ENCODE data around the gene PPP1R12C. TPM values are rescaled to one million over a fixed set of nuclear protein-coding genes. Genes with fewer than 3 reads are reported as not detected.

The PPP1R12C gene
- total RNA-seq, 1 donor from 2014 or later: 219 TPM

DNA sequence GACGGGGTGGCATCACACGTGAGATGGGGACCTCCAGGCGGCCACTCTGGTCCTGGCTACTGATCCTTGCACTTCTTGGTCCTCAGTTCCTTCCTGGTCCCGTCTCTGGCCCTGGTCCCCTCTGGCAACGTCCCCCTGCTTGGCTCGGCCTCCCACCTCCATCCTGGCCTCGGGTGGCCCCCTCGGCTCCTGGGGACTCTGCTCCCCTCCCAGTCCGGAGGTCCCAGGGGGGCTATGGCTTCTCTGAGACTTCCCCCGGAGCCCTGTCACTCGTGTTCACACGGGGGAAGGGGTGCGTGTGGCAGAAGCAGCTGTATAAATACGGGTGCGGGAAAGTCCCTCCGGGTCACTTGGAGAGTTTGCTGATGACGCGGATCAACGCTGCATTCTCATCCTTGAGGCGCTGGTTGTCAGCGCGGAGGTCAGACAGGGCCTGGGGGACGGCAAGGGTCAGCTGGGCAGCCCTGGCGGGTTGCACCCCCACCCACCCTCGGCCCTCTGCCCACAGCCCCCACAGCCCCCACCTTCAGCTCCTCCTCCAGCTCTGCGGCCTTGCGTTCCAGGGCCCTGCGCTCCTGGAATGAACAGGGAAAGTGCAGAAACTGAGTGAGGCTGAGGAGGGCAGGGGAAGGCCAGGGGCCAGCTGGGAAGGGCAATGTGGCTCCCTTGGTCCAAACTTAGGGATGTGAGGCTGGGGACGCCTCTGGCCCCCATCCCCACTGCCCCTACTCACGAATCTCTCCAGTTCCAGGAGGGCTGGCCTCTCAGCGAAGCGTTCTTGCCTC, 26.1 kb downstream of the PPP1R12C start:
- no peak overlapping the region for H3K4me3 ChIP-seq
- no peak for DNase-seq (ENCODE audit: low spot score in 2 of 2)
- H3K9me3 ChIP-seq: no peaks in the 10 kb centered on the region
- intact Hi-C loops (cut with DNase I): no loop called here
- H3K4me1 ChIP-seq: peaks cover 0 to 20% of the 10 kb centered on the region in 2 donors
- peaks cover 44 to 52% of the 10 kb centered on the region in 2 donors for H3K36me3 ChIP-seq
- TF ChIP-seq, protein P1, sequence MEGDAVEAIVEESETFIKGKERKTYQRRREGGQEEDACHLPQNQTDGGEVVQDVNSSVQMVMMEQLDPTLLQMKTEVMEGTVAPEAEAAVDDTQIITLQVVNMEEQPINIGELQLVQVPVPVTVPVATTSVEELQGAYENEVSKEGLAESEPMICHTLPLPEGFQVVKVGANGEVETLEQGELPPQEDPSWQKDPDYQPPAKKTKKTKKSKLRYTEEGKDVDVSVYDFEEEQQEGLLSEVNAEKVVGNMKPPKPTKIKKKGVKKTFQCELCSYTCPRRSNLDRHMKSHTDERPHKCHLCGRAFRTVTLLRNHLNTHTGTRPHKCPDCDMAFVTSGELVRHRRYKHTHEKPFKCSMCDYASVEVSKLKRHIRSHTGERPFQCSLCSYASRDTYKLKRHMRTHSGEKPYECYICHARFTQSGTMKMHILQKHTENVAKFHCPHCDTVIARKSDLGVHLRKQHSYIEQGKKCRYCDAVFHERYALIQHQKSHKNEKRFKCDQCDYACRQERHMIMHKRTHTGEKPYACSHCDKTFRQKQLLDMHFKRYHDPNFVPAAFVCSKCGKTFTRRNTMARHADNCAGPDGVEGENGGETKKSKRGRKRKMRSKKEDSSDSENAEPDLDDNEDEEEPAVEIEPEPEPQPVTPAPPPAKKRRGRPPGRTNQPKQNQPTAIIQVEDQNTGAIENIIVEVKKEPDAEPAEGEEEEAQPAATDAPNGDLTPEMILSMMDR (IDR thresholded peaks at IDR 0.05): no peak
- no peak overlapping the region for H3K27ac ChIP-seq
- peaks cover 5% of the 10 kb centered on the region for H3K27me3 ChIP-seq

DNA sequence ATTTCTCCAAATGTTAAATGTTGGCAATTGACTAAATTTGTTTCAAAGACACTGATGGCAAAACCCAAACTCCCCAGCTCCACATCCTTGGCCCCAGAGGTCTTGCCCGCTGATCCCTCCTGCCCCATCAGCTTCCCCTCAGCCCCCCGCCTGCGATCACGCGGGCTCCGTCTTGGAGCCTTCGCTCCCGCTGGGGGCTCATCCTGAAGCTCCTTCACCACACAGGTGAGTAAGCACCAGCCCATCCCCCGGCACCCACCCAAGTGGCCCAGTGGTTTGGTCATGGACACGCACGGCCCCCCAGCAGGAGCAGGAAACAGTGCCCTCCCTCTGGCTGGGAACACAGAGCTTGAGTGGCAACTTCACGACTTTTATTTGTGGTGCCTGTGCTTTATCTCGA, 26.9 kb downstream of the PPP1R12C start:
- TF ChIP-seq, protein P1 (IDR thresholded peaks at IDR 0.05): no peak
- Histone ChIP-seq H3K36me3 (peaks cover 41 to 44% of the 10 kb centered on the region in 2 donors), H3K27ac (no peak overlapping the region), H3K4me1 (peaks cover 0 to 20% of the 10 kb centered on the region in 2 donors), H3K9me3 (no peaks in the 10 kb centered on the region), H3K4me3 (no peak overlapping the region), H3K27me3 (peaks cover 11% of the 10 kb centered on the region)
- DNase-seq (ENCODE audit: low spot score in 2 of 2): no peak
- intact Hi-C loops (cut with DNase I): no loop called here

DNA sequence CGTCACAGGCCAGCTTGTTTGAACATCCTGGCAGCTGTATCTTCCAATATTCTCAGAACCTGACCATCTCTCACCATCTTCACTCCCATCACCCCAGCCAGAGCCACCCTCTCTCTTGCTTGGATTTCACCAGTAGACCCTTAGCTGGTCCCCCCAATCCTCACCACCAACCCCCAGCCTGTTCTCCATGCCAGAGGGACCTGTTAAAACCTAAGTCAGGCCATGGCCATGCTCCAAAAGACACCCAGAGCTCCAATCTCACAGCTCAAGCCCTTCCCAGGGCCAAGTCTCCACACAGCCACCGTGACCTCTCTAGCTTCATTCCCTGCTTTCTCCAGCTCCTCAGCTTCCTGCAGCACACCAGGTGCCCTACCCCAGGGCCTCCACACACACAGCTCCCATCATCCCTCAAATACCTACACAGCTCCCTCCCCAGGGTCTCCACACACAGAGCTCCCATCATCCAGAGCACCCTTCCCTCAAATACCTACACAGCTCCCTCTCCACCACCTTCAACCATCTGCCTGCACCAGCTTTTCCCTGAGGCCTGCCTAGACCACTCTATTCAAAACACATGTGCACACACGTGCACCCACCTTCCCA, 28.0 kb downstream of the PPP1R12C start:
- Histone ChIP-seq H3K36me3 (peaks cover 30 to 33% of the 10 kb centered on the region in 2 donors), H3K27me3 (peaks cover 11% of the 10 kb centered on the region), H3K4me3 (no peak overlapping the region), H3K4me1 (peaks cover 0 to 20% of the 10 kb centered on the region in 2 donors), H3K9me3 (no peaks in the 10 kb centered on the region), H3K27ac (no peak overlapping the region)
- TF ChIP-seq, protein P1 (IDR thresholded peaks at IDR 0.05): no peak
- intact Hi-C loops (cut with DNase I): loop anchor here (2.0 kb wide), 1 partner anchor 23 kb away; no protein-coding TSS in a partner anchor
- no peak for DNase-seq (ENCODE audit: low spot score in 2 of 2)

DNA sequence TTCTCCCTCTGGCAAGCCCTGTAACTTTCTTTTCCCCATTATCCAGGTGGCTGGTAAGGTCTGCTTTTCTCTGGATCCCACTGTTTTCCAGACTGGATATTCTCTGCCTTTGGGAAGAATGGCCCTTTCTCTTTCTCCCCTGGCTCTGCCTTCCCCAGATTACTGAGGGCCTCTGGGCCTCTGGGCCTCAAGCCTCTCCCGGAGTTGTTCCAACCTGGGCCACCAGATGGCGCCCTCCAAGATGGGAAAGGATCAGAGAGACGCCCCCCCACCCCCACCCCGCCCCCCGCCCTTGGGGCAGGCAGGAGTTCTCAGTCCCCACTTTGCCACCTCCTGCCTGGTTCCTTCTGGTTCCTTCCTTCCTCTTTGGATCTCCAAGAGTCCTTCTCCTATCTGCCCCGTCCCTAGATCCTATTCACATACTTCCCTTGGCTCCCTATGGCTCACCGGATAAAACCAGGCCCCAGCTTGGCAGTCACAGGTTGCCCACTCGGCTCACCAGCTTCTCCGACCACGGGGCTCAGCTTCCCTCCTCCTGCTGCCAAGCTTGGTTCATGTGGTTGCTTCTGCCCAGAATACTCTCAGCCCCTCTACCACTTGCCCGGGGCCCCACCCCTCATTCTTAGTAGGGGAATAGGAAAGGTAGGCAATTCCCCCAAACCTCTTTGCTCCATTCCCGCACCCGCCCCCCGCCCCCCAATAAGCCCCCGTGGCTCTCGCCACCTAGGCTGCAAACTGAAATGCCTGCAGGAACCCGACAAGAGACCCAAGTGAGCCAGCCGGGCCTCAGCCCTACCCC, 28.7 kb downstream of the PPP1R12C start:
- peak in 1 of 2 donors; percentile 83 for DNase-seq (ENCODE audit: low spot score in 2 of 2)
- no peak overlapping the region for H3K27ac ChIP-seq
- TF ChIP-seq, protein P1 (IDR thresholded peaks at IDR 0.05): peak; percentile 36 to 91 (median 87)
- H3K36me3 ChIP-seq: peaks cover 26 to 29% of the 10 kb centered on the region in 2 donors
- H3K9me3 ChIP-seq: no peaks in the 10 kb centered on the region
- intact Hi-C loops (cut with DNase I): loop anchor here (2.0 kb wide), 1 partner anchor 24 kb away; no protein-coding TSS in a partner anchor
- no peak overlapping the region for H3K4me3 ChIP-seq
- H3K4me1 ChIP-seq: peaks cover 0 to 20% of the 10 kb centered on the region in 2 donors
- peaks cover 13% of the 10 kb centered on the region for H3K27me3 ChIP-seq

DNA sequence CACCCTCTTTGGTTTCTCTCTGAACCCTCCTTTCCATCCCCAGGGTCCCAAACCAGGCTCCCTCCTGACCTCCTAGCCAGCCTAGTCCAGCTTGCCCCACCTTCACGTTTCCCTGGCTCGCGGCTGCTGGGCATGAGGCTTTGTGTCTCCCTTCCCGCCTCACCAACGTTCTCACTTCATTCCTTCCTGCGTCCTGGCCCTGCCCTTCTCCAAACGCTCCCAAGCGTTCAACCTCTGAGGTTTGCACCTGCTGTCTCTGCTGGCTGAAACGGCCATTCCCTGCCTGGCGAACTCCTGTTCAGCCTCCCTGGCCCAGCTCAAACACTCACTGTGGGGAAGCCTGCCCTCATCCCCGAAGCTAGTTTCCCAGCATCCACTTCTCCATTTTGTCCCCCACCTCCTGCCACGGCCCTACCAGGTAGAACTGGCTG, 29.4 kb downstream of the PPP1R12C start:
- Histone ChIP-seq H3K27ac (no peak overlapping the region), H3K27me3 (peaks cover 18% of the 10 kb centered on the region), H3K4me3 (peak overlapping the region; percentile 56 to 62), H3K36me3 (peaks cover 26 to 28% of the 10 kb centered on the region in 2 donors), H3K9me3 (no peaks in the 10 kb centered on the region), H3K4me1 (peaks cover 0 to 20% of the 10 kb centered on the region in 2 donors)
- intact Hi-C loops (cut with DNase I): loop anchor here (2.0 kb wide), 1 partner anchor 25 kb away; no protein-coding TSS in a partner anchor
- DNase-seq (ENCODE audit: low spot score in 2 of 2): no peak
- TF ChIP-seq, protein P1 (IDR thresholded peaks at IDR 0.05): no peak

All from ascending aorta (tissue), 2 donors.